Sciatic nerve (tissue), 2 donors: ENCODE results near the gene SLMAP. TPM values are rescaled to one million over a fixed set of nuclear protein-coding genes. Genes with fewer than 3 reads are reported as not detected.

Experiments used
- ATAC-seq: fragments of 200-7000 bp; cut with Tn5 transposase; one replicate; pipeline ENCODE4 v1.9.1; 2020; ENCODE audit warnings: mild to moderate bottlenecking, moderate library complexity
- DNase-seq: peaks from one replicate; pipeline ENCODE4 v3.0.0-alpha.2; 2020; ENCODE audit warnings: low spot score
- intact Hi-C: fragments of 100-400 bp; cut with DNase I; formaldehyde crosslinking; loops from one replicate; pipeline ENCODE4 v1.14.2; 2022
- total RNA-seq: library from RNA; stranded (reverse); fragmentation: NEBNext Ultra II Directional; extraction: Animal tissue kit (Norgen Biotek cat#: 25700); gene quantifications from one replicate; pipeline ENCODE4 v1.2.1, GENCODE V29; 2021
- donor health status: DM: no; HTN: no; CAD: no.
- donor health status: DM: no; HTN: no; CAD: no.

Gene SLMAP
- total RNA-seq, 1 donor from 2014 or later, result 111 TPM

GRCh38 chr3:57818772-57819171 is 62.7 kb downstream of the SLMAP start:
- DNase-seq (no peak), ATAC-seq (no peak)
- intact Hi-C loops, result no loop called here

DNA sequence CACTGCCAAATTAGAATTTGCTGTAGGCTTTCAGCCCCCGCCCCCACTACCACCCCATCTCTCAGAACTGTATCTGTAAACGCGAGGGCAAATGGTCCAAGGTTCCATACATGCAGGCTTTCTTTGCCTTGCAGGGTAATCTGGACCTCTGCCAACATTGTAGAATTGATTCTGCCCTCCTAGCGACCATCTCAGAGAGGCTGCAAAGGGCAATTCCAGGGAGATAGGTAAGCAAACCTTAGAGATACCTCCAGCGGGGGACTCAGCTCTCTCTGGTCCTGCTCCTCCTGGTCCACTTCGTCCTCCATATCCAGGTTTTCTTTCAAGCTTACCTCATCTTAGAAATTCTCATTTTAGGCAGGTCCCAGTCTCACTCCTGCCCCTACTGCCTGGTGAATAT is 64.4 kb downstream of the SLMAP start:
- no peak for ATAC-seq
- intact Hi-C loops, result no loop called here
- DNase-seq, result no peak

DNA sequence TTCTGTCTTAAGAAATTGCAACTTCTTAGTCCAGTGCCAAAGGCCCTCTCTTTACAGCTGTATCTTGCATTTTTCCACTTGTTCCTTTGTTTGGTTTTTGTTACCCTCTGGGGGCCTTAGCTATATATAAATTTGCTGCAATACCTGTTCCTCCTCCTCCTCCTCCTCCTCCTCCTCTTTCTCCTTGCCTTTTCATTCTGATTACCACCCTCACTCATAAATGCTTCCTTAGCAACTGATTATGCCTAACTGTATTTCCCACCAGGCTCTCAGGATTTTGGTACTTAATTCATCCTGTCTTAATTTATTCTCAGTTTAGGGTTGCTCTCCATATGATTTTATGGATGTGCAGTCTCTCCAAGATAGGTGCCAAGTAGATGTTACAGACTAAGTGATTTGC is 65.7 kb downstream of the SLMAP start:
- intact Hi-C loops, result no loop called here
- DNase-seq (no peak), ATAC-seq (no peak)

DNA sequence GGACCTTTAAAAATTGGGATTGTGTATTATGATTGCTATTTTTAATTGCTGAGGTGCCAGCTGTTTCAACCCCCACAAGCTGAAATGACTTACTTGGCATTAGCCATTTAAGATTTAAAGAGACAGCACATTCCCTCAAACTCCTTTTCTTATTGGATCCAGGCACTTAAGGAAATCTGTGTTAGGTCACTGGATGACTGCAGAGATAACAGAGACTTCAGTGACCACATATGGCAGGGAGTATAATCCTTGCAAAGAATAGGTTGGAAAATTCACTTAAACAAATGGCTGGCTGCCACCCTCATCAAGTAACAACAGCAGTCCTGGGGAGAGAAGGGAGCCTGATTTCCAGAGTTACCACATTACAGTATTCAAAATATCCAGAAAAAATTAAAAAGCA is 66.6 kb downstream of the SLMAP start:
- intact Hi-C loops, result no loop called here
- no peak for DNase-seq
- ATAC-seq, result no peak

DNA sequence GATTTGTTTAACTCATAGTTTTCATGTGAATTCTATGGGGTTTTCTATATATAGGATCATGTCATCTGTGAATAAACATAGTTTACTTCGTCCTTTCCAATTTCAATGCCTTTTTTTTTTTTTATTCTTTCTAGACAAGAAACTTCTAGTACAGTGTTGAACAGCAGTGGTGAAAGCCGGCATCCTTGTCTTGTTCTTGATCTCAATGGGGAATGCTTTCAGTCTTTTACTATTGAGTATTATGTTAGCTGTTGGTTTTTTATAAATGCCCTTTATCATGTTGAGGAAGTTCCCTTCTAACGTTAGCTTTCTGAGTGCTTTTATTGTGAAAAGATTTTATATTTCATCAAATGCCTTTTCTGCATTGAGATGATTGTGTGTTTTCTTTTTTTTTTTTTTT is 69.0 kb downstream of the SLMAP start:
- DNase-seq (no peak), ATAC-seq (no peak)
- intact Hi-C loops, result no loop called here

DNA sequence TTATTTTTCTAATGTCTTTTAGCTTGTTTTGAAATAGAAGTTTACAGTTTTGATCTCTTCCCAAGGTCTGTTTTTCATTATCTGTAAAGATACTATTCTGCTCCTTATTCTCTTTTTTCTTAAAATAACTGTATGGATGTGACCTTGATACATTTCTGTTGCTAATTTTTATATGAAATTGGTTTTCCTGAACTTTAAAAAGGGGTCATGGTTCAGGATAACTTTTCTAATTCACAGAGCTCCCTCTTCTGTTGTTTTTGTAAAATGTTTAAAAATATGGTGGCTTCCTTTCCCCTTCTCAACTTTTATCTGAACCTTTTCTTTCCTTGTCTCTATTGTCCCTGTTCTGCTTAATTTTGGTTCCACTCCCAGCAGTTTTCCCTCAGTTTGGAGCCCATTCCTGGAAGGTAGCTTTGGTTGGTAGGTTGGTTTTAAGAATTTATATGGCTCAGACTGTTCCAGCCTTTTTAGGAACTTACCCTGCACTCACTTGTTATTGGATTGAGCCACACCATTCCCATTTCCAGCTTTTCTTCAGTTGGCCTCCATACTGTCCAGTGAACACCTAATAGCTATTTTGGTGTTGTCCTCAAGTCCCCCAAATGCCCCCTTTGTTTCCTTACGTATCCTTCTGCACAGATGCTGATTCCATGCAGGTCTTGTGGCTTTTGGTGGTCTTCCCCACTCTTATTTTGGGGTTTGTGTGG is 70.3 kb downstream of the SLMAP start:
- DNase-seq (no peak), ATAC-seq (peak; percentile 34)
- intact Hi-C loops, result no loop called here

DNA sequence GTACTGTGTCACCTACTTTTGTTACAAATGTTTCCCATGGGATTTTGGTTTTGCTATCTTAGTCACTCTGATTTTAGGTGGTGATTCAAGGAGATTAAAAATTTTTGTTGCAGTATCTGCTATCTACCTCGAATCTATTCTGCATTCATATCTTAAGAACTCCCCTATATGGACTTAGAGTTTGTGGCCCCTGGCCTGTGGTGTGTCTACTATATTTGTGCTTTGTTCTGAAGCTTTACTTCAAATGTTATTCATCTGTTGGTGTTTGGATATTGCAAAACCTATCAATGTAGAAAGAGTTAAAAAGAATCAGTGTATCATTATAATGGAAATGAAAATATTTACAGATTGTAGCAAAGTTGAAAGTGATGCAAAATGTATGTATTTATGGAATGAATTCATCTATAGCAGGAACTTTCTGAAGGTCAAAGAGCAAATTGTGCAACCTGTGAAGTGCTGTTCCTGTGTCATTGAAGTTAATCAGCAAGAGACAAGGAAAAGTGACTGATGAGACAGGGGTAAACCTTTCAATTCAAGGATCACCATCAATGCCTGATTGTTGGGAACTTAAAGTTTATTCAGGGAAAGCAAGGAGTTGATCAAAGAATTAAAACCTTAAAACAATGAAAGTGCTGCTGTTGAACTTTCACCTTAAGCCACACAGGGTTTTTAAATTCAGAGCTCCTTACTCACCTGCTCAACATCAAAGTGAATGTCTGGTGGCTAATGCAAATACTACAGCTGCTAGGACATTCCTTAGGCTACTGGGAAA is 71.0 kb downstream of the SLMAP start:
- no peak for ATAC-seq
- intact Hi-C loops, result no loop called here
- DNase-seq, result no peak

- intact Hi-C loops, result no loop called here
- no peak for DNase-seq
- ATAC-seq, result no peak
Measured at GRCh38 chr3:57827757-57828156, 71.6 kb downstream of the SLMAP start.

DNA sequence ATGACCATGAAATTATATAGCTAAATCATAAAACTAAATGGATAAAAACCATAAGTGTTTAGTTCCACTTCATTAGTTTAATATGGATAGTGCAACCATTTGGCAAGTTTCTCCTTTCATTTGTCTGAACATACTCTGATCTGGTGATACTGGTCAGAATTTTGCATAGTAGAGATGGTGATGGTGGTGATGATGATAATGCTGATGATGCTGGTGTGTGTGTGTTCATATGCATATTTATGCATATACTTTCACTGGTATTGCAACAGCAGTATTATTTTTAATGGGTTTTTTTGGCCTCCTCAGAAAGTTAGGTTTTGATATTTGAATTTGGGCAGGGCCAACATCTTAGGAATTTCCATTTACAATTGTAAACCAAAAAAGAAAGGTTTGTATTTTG is 76.4 kb downstream of the SLMAP start:
- ATAC-seq (no peak), DNase-seq (no peak)
- intact Hi-C loops, result no loop called here

GRCh38 chr3:57832900-57833313 is 76.8 kb downstream of the SLMAP start:
- DNase-seq (no peak), ATAC-seq (no peak)

GRCh38 chr3:57833763-57834162 is 77.7 kb downstream of the SLMAP start:
- no peak for ATAC-seq
- no peak for DNase-seq
- intact Hi-C loops, result no loop called here

More at GRCh38 chr3:57832900-57833313, 76.8 kb downstream of the SLMAP start:
- intact Hi-C loops, result no loop called here

- intact Hi-C loops, result no loop called here
- no peak for DNase-seq
- ATAC-seq, result no peak
Measured at GRCh38 chr3:57837686-57838085, 81.6 kb downstream of the SLMAP start.

- no peak for DNase-seq
- intact Hi-C loops, result no loop called here
- no peak for ATAC-seq
Measured at GRCh38 chr3:57838627-57839026, 82.5 kb downstream of the SLMAP start.

DNA sequence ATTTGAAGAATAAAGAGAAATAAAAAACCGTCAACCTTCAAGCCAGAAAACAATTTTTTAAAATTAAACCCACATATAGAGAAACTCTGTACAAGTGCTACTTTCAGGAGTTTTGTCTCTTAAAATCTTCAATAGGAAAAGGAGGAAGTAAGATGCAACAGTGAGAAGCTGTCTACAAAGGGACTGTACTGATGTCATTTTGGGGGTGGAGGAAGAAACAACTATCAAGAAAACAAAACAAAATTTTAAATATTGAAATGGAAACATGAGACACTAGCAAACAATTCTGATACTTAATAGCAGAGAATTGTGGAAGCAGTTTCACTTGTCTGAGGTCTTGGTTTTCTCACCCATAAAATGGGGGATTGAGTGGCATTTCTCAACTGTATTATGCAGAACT is 84.4 kb downstream of the SLMAP start:
- intact Hi-C loops, result no loop called here
- ATAC-seq (no peak), DNase-seq (no peak)

GRCh38 chr3:57841818-57842217 is 85.7 kb downstream of the SLMAP start:
- intact Hi-C loops, result no loop called here
- DNase-seq (no peak), ATAC-seq (peak; percentile 32)

- no peak for DNase-seq
- no peak for ATAC-seq
- intact Hi-C loops, result no loop called here
Measured at GRCh38 chr3:57848177-57848738, 92.1 kb downstream of the SLMAP start.

DNA sequence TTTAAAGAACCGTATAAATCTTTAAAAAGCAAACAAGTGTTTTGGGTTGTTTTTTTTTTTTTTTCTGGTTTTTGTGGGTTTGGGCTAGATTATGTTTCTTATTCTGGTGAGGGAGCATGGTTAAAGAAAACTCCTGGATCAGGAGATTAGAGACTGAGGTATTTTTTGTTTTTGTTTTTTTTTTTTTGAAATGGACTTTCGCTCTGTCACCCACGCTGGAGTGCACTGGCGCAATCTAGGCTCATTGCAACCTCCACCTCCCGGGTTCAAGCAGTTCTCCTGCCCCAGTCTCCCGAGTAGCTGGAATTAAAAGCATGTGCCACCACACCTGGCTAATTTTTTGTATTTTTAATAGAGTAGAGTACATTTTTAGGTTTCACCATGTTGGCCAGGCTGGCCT is 95.2 kb downstream of the SLMAP start:
- DNase-seq (no peak), ATAC-seq (no peak)
- intact Hi-C loops, result no loop called here

DNA sequence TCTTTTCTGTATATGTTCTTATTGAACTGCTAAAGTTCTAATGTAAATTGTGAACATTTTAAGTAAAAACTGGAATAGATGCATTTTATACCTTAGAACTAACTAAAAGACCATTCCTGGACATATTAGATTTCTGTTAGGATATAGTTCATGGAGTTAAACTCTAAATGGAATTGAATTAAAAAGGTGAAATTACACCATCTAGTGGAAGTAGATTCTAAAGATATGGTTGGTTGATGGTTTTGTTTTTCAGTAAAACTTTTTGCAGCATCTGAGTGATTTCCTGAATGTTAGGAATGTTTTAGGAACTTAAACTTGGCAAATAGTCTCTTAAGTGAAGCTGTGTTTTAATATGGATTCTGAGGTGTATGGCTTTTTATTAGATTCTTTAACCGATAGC is 96.8 kb downstream of the SLMAP start:
- ATAC-seq, result peak; percentile 41
- DNase-seq, result no peak
- intact Hi-C loops, result no loop called here

DNA sequence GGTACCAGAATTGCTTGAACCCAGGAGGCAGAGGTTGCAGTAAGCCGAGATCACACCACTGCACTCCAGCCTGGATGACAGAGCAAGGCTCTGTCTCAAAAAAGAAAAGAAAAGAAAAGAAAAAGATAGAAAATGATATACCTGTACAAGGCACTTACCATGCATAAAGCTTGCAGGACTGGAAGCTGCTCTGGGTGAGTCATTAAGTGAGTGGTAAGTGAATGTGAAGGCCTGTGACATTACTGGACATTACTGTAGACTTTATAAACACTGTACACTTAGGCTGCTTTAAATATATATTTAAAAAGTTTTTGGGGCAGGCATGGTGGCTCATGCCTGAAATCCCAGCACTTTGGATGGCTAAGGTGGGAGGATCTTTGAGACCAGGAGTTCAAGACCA is 99.2 kb downstream of the SLMAP start:
- intact Hi-C loops, result no loop called here
- no peak for DNase-seq
- no peak for ATAC-seq

GRCh38 chr3:57855943-57856342 is 99.8 kb downstream of the SLMAP start:
- DNase-seq (no peak), ATAC-seq (no peak)
- intact Hi-C loops, result no loop called here
